Colonic mucosa (tissue), 4 donors: ENCODE measurements around the gene TBC1D2. TPM values are rescaled to one million over a fixed set of nuclear protein-coding genes. Genes with fewer than 3 reads are reported as not detected.

Experiments used
- DNase-seq: peaks from one replicate; pipeline ENCODE4 v3.0.0-alpha.2; 2020
- H3K27ac ChIP-seq: fragments of 200-600 bp; one replicate; pipeline ENCODE4 v1.8.0; 2021
- H3K27me3 ChIP-seq: fragments of 200-600 bp; one replicate; pipeline ENCODE4 v1.8.0; 2021
- H3K36me3 ChIP-seq: fragments of 200-600 bp; one replicate; pipeline ENCODE4 v1.8.0; 2021
- H3K4me1 ChIP-seq: fragments of 200-600 bp; one replicate; pipeline ENCODE4 v1.8.0; 2021; ENCODE audit warnings: mild to moderate bottlenecking
- H3K4me3 ChIP-seq: fragments of 200-600 bp; one replicate; pipeline ENCODE4 v1.8.0; 2021
- H3K9ac ChIP-seq, 2 donors: one replicate each; pipeline ENCODE4 v1.7.0; 2013; ENCODE audit warnings: control low read depth in 2 of 2, low read depth in 2 of 2, low read length in 2 of 2
- H3K9me3 ChIP-seq: fragments of 200-600 bp; one replicate; pipeline ENCODE4 v1.8.0; 2021
- CTCF ChIP-seq: fragments of 200-600 bp; IDR thresholded peaks from one replicate; pipeline ENCODE4 v1.8.0; 2022; ENCODE audit warnings: antibody characterized with exemption, mild to moderate bottlenecking
- intact Hi-C: fragments of 100-400 bp; cut with DNase I; formaldehyde crosslinking; loops from one replicate; pipeline ENCODE4 v1.14.1; 2022
- total RNA-seq, 2 donors: library from RNA; stranded (reverse); fragmentation: NEBNext Ultra II Directional in 1 of 2; extraction: Animal tissue kit (Norgen Biotek cat#: 25700) in 1 of 2; gene quantifications; one replicate each; pipeline ENCODE4 v1.2.1, GENCODE V29; 2021
- donor health status: healthy.
- donor health status: DM: no; HTN: no; CAD: no.
- donor health status: DM: no; HTN: no; CAD: no.

The TBC1D2 gene
- total RNA-seq, 2 donors from 2014 or later, result 20.1 to 26.9 TPM

- Histone ChIP-seq H3K4me1 (no peaks in the 10 kb centered on the region), H3K27ac (no peak overlapping the region), H3K4me3 (no peak overlapping the region), H3K27me3 (no peaks in the 10 kb centered on the region), H3K9me3 (no peaks in the 10 kb centered on the region), H3K9ac (no peak overlapping the region), H3K36me3 (no peaks in the 10 kb centered on the region)
- TF ChIP-seq CTCF, result no peak
- DNase-seq, result no peak
- intact Hi-C loops, result loop anchor here (2.0 to 10.0 kb wide), 2 partner anchors 56 to 188 kb away; no protein-coding TSS in a partner anchor
Observed at GRCh38 chr9:98263080-98263479, 7.6 kb upstream of the TBC1D2 start.

GRCh38 chr9:98262056-98262455 lies 6.6 kb upstream of the TBC1D2 start:
- intact Hi-C loops, result loop anchor here (2.0 to 10.0 kb wide), 2 partner anchors 55 to 187 kb away; no protein-coding TSS in a partner anchor
- H3K27ac ChIP-seq, result no peak overlapping the region
- no peak overlapping the region for H3K4me3 ChIP-seq
- H3K9me3 ChIP-seq, result no peaks in the 10 kb centered on the region
- H3K9ac ChIP-seq, result no peak overlapping the region
- no peak for DNase-seq
- H3K27me3 ChIP-seq, result no peaks in the 10 kb centered on the region
- H3K36me3 ChIP-seq, result no peaks in the 10 kb centered on the region
- TF ChIP-seq CTCF, result no peak
- no peaks in the 10 kb centered on the region for H3K4me1 ChIP-seq

- no peaks in the 10 kb centered on the region for H3K27me3 ChIP-seq
- no peaks in the 10 kb centered on the region for H3K9me3 ChIP-seq
- no peak for TF ChIP-seq CTCF
- H3K27ac ChIP-seq, result no peak overlapping the region
- no peaks in the 10 kb centered on the region for H3K36me3 ChIP-seq
- no peak overlapping the region for H3K9ac ChIP-seq
- no peak for DNase-seq
- no peaks in the 10 kb centered on the region for H3K4me1 ChIP-seq
- intact Hi-C loops, result loop anchor here (10.0 kb wide), 1 partner anchor 186 kb away; no protein-coding TSS in a partner anchor
- H3K4me3 ChIP-seq, result no peak overlapping the region
Observed at GRCh38 chr9:98260635-98261034, 5.2 kb upstream of the TBC1D2 start.

- H3K9ac ChIP-seq, result no peak overlapping the region
- TF ChIP-seq CTCF, result no peak
- H3K4me1 ChIP-seq, result no peaks in the 10 kb centered on the region
- H3K9me3 ChIP-seq, result no peaks in the 10 kb centered on the region
- no peaks in the 10 kb centered on the region for H3K27me3 ChIP-seq
- no peak overlapping the region for H3K27ac ChIP-seq
- no peak overlapping the region for H3K4me3 ChIP-seq
- DNase-seq, result no peak
- intact Hi-C loops, result loop anchor here (5.0 to 10.0 kb wide), 2 partner anchors 185 to 337 kb away; partner anchors contain the start of gene TRMO
- H3K36me3 ChIP-seq, result no peaks in the 10 kb centered on the region
Observed at GRCh38 chr9:98259791-98260190, 4.3 kb upstream of the TBC1D2 start.

GRCh38 chr9:98256756-98257155 lies 1.3 kb upstream of the TBC1D2 start:
- no peak for DNase-seq
- peak overlapping the region; percentile 91 to 93 for H3K9ac ChIP-seq
- no peaks in the 10 kb centered on the region for H3K27me3 ChIP-seq
- H3K9me3 ChIP-seq, result no peaks in the 10 kb centered on the region
- peak overlapping the region; percentile 92 for H3K4me3 ChIP-seq
- no peaks in the 10 kb centered on the region for H3K4me1 ChIP-seq
- peak overlapping the region; percentile 99 for H3K27ac ChIP-seq
- no peaks in the 10 kb centered on the region for H3K36me3 ChIP-seq
- intact Hi-C loops, result loop anchor here (5.0 kb wide), 1 partner anchor 334 kb away; the partner anchor contains the start of gene TRMO
- no peak for TF ChIP-seq CTCF
